Hematopoietic multipotent progenitor cell treated with erythropoietin and hydrocortisone succinate and interleukin-3 and kit ligand, for 17 days (in vitro differentiated cells): ENCODE measurements around the gene WASF3.

Source experiments
- DNase-seq: peaks from one replicate; pipeline ENCODE4 v3.0.0-alpha.2; 2015; ENCODE audit warnings: low spot score

WASF3 gene

GRCh38 chr13:26548205-26548765, 9.2 kb upstream of the WASF3 start:
- no peak for DNase-seq

- no peak for DNase-seq
Measured at GRCh38 chr13:26549713-26550112, 7.8 kb upstream of the WASF3 start.

DNA sequence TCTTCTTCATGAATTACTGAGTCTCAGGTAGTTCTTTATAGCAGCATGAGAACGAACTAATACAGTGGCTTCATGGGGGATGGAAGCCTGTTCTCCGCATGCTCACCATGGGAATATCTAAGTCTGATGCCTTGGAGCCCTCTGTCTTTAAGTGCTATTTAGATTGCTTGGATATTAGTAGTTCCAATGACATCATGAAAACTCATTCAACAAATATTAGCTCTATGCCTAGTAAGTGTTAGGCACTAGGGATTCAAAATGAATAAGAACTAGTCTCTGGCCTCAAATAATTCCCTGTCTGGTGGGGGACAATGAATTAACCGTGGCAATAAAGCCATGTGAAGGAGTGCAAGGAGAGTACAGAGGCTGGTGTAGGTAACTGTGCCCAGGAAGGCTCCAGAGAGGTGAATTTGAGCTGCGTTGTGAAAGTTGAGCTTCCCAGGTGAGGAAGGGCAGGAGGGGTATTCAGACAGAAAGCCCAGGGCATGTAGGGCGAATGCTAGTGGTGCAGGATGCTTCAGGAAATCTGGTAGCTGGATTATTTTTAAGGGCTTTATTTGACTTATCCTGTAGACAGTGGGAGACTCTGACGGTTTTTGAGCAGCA, 6.1 kb upstream of the WASF3 start:
- DNase-seq: no peak

GRCh38 chr13:26555413-26555812, 2.1 kb upstream of the WASF3 start:
- DNase-seq: no peak

DNA sequence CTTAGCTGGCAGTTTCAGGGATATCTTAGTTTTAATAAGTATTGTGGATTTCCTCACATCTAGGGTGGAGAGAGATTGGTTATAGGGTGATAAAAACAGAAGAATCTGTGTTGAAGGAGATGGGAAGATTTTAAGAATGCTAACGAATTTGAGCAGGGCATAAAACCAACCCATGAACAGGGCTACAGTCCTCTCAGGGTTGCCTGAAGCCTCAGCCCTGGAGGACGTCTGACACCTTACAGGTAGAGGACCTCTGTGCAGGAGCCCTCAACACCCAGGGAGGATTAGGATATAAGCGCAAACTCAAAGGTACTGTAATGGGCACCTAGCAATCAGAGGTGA, 461 bp upstream of the WASF3 start:
- DNase-seq: no peak

GRCh38 chr13:26558074-26558805, 757 bp downstream of the WASF3 start:
- DNase-seq: no peak

DNA sequence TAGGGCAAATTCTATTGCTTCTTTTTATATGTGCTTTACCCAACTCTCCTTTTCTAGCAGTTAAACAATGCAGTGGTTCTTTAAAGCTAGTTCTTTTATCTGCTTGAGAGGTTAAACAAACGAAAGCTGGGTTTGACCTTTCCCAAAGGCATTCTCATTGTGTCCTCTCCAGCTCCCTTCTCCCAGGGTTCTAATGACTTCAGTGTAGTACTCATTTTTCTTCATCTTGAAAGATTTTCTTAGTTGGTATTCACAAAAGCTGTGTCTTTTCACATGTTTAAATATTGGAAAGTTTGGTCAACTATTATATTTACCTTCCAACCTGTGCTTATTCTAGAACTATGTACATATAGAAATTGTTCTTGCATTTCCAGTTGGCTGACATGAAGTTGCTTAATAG, 1.5 kb downstream of the WASF3 start:
- DNase-seq: no peak

DNA sequence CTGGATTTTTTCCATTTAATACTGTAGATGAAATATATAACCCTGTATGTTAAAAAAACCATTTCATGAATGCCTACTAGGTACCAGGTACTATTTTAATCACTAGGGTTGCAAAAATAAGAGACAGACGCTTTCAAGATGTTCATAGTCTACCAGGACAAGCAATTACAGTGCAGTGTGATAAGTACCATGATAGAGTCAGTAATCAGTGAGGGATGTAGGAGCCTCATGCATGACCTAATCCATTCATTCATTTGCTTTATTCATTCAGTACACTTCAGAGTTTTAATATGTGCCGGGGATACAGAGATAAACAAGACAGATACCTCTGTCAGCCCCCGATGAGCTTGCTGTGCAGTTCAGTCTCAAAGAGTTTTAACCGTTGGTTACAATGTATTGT, 3.0 kb downstream of the WASF3 start:
- DNase-seq: no peak

DNA sequence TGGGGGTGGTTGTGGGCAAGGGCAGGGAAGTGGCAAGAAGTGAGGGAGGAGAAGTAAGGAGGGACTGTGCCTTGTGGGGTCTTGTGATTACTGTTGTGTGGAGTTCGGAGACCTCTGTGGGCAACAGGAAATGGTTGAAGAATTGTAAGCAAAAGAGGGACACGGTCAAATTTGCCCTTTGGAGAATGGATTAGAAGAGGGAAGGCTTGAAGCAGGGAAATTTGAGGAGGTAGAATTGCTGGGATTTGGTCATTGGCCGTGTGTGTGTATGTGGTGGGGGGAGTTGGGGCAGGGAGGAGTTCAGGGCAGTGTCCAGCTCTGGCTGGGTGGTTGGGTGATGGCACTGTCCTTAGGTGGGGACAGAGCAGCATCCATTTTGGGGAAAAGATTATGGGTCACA, 3.6 kb downstream of the WASF3 start:
- no peak for DNase-seq

GRCh38 chr13:26561651-26562511, 4.4 kb downstream of the WASF3 start:
- no peak for DNase-seq

GRCh38 chr13:26562512-26562890, 5.0 kb downstream of the WASF3 start:
- DNase-seq: no peak

- DNase-seq: no peak
Measured at GRCh38 chr13:26563713-26564112, 6.2 kb downstream of the WASF3 start.

DNA sequence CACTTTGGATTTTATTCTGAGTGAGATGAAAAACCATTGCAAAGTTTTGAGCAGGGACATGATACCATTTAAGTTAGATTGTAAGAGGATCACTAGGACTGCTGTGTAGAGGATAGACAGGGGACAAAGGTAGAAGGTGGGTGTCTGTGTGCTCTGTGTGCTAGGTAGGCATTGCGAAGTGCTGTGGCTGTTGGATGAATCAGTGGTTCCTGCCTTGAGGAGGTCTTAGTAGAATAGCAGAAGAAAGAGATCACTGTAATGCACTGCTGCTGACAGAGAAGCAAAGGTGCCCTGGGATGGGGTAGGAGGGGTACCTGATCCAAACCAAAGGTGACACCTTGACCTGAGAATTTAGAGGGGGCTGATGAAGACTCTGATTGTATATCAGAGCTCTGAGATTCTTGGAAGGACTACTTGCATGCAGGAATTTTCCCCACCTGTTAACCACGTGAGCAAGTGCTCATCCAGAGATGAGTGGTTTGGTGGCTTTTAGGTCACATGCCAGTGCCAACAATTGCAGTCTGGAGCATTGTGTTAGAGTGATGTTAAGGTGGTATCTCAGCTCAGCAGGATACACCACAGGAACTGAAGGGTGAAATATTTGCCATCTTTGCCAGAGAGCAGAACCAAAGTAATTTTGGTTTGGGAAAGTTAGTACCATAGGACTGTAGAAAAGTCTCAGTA, 10.8 kb downstream of the WASF3 start:
- DNase-seq: no peak

DNA sequence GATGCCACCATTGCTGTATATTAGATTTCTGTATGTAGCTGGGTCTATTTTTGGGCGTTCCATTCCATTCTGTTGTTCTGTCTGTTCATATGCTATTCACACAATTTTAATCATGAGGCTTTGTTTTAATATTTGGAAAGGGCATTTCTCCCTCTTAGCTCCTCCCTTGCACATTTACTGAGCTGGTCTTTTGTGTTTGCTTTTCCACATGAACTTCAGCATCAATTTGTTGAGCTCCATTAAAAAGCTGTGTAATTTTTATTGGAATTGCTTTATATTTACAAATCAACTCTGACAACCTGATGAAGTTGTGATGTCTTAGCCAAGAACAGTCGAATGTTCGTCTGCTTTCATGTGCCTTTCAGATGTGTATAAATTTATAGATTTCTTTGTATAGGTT, 14.0 kb downstream of the WASF3 start:
- DNase-seq: no peak

DNA sequence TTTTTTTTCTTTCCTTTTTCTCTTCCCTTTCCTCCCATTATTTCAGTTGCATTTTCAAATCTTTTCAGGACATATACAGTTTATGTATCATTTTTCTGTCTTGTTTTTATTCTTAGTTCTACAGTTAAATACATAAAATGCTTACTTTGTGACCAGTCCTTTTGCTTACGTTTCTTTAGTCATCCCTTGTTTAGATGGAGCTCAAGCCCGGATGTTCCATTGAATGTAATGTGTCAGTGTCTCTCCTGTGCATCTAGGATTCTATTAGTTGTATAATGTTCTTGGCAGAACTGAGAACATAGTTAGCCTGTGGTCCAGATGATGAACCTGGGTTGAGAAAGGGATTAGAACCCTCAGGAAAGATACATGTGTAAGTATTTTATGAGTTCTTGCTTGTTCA, 17.8 kb downstream of the WASF3 start:
- DNase-seq: no peak

- DNase-seq: no peak
Measured at GRCh38 chr13:26579580-26579979, 22.1 kb downstream of the WASF3 start.

- no peak for DNase-seq
Measured at GRCh38 chr13:26583662-26584061, 26.2 kb downstream of the WASF3 start.

DNA sequence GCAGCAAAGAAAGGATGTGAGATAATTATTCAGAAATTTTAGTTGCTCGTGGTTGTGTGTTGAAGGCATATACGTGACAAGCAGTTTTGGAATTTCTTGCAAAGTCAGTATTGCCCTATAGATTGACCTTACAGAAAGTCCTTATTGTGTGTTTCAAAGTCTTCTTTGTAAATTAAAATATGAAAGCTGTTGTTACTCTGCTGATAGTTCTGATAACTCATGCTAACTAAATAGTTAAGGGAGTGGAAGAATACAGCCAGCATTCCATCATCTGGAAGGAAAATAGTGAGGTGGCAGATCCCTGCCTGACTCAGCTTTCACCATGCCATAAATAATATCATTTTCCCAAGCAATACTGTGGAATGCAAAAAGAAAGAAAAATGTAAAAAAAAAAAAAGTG, 27.2 kb downstream of the WASF3 start:
- DNase-seq: no peak

DNA sequence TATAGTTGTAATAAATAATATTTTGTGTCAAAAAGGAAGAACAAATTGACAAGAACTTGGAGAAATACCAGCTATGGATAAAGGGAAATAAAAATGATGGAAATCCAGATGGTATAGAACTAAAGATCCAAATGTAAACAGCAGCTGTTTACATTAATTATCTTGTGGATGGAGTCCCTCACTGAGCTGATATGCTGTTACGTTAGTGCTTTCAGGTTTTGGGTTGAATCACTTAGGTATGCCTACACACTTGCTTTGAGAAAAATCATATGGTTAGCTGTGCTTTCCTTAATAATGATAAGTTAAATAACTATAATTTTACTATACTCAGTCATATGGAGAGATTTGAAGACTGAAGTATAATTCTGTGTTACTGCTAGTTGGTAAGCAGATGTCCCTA, 27.7 kb downstream of the WASF3 start:
- DNase-seq: no peak

- no peak for DNase-seq
Measured at GRCh38 chr13:26587251-26587650, 29.8 kb downstream of the WASF3 start.

DNA sequence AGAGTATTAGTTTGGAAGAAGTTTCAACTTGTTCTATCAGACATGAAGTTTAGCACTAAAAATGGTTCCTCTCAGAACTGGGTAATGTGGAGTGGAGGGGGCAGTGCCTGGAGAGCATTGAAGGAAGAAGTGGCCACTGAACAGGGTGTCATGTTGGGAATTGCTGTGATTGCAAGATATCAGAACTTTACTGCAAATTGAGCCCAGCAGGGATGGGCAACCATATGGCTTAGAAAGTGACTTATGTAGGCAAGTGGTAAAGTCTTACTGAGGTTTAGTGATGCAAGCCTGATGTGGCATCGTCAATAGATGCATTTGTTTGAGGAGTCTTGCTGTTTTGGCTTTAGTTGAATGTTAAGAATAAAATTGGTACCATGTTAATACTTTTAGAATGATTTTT, 31.7 kb downstream of the WASF3 start:
- DNase-seq: no peak

DNA sequence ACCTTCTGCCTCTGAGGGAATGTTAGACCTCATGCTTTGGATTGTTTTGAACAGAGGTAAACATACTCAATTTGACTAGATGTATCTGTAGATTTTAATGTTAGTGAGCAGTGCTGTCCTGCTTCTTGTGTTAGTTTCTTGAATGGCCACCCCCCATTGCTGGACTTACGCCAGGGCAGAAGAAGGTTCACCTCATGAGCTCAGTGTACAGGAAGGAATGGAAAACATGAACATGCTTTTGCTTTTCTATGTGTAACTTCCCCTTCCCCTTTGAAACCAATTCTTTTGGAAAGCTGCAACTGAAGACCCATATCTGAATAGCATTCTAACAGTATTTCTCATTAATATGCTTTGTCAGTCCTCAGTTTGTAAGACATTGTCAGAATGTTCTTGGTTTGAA, 32.3 kb downstream of the WASF3 start:
- no peak for DNase-seq
